ENCODE data around the gene SULT1E1. TPM values are rescaled to one million over a fixed set of nuclear protein-coding genes. Genes with fewer than 3 reads are reported as not detected.

Gene SULT1E1
- total RNA-seq, 4 donors from 2014 or later = not detected

DNA sequence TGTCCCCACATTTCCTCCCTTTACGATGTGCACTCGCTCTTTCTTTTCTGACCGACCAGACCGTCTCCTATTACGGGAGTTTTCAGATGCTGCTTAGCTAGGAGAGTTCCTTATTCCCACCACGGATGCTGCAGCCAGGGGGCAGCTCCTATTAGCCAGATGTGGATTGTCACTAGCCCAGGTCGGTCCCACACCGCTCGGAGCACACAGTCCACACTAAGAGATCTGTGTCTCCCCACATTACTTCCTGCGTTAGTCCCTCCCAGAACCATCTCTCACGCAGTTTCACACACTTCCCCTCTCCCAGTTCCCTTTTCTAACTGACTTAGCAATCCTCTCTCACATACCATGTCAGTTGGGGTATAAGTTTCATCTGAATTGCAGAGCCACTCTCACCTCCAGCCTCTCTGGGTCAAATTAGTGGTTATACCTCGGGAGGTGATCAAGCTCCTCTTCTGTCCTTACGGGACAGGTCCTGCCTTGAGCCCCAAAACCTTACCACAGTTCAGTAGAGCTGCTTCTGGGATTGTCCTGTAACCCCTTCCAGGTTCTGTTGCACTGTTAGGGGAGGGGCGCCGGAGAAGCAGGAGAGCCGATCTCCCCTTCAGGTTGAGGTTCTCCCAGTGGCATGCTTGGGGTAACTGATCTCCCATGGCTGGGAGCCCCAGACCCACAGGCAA lies 28.2 kb downstream of the SULT1E1 start:
- H3K4me1 ChIP-seq = peaks cover 0 to 4% (median 0%) of the 10 kb centered on the region in 4 donors
- no peak for DNase-seq (ENCODE audit: extremely low spot score)
- no peaks in the 10 kb centered on the region for H3K36me3 ChIP-seq
- H3K4me3 ChIP-seq = no peak overlapping the region
- H3K9me3 ChIP-seq = no peaks in the 10 kb centered on the region
- no peak for TF ChIP-seq CTCF (IDR thresholded peaks at IDR 0.05)
- no peak for TF ChIP-seq EP300 (IDR thresholded peaks at IDR 0.05)
- TF ChIP-seq POLR2AphosphoS5 (IDR thresholded peaks at IDR 0.05) = no peak
- TF ChIP-seq POLR2A (IDR thresholded peaks at IDR 0.05; ENCODE audit: low read depth) = no peak
- no peak overlapping the region for H3K27ac ChIP-seq (replicated peaks in 1 of 4)
- intact Hi-C loops (cut with DNase I) = no loop called here
- H3K27me3 ChIP-seq = no peaks in the 10 kb centered on the region
- 66% methylated on average over 13 of the region's 16 CpGs for WGBS

DNA sequence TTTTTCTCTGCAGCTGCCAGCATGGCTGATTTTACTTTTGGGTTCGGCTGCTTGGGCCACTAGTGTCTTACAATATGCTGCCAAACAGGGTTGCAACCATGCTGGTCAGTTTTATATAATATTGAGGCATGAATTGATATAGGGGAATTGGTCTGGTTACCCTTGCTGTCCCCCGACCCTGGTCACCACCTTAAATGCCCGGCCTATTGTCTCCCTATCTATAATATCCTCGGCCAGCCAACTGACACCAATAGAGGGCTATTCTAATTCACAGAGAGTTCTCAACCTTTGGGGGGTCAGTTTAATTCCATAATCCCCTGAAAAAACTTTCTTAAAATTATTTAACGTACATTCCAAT lies 28.7 kb downstream of the SULT1E1 start:
- 79% methylated on average over 5 of the region's 5 CpGs for WGBS

GRCh38 chr4:69830560-69831269 lies 29.2 kb downstream of the SULT1E1 start:
- Histone ChIP-seq H3K4me1 (peaks cover 0 to 4% (median 0%) of the 10 kb centered on the region in 4 donors), H3K9me3 (no peaks in the 10 kb centered on the region), H3K4me3 (no peak overlapping the region), H3K27ac (replicated peaks in 1 of 4) (no peak overlapping the region), H3K27me3 (no peaks in the 10 kb centered on the region), H3K36me3 (no peaks in the 10 kb centered on the region)
- intact Hi-C loops (cut with DNase I) = no loop called here
- TF ChIP-seq EP300 (IDR thresholded peaks at IDR 0.05) = no peak
- TF ChIP-seq POLR2AphosphoS5 (IDR thresholded peaks at IDR 0.05) = no peak
- TF ChIP-seq POLR2A (IDR thresholded peaks at IDR 0.05; ENCODE audit: low read depth) = no peak
- no peak for TF ChIP-seq CTCF (IDR thresholded peaks at IDR 0.05)
- 49% methylated on average over 6 of the region's 6 CpGs for WGBS
- no peak for DNase-seq (ENCODE audit: extremely low spot score)

More for the DNA sequence above, 28.7 kb downstream of the SULT1E1 start:
- H3K4me1 ChIP-seq = peaks cover 0 to 4% (median 0%) of the 10 kb centered on the region in 4 donors
- H3K9me3 ChIP-seq = no peaks in the 10 kb centered on the region
- H3K36me3 ChIP-seq = no peaks in the 10 kb centered on the region
- H3K27ac ChIP-seq (replicated peaks in 1 of 4) = no peak overlapping the region
- no peaks in the 10 kb centered on the region for H3K27me3 ChIP-seq
- DNase-seq (ENCODE audit: extremely low spot score) = no peak
- no peak overlapping the region for H3K4me3 ChIP-seq
- TF ChIP-seq POLR2A (IDR thresholded peaks at IDR 0.05; ENCODE audit: low read depth) (no peak), EP300 (IDR thresholded peaks at IDR 0.05) (no peak), CTCF (IDR thresholded peaks at IDR 0.05) (no peak), POLR2AphosphoS5 (IDR thresholded peaks at IDR 0.05) (no peak)
- intact Hi-C loops (cut with DNase I) = no loop called here

- no peak overlapping the region for H3K4me3 ChIP-seq
- intact Hi-C loops (cut with DNase I) = no loop called here
- WGBS = 74% methylated on average over 2 of the region's 2 CpGs
These were observed 29.8 kb downstream of the SULT1E1 start for GRCh38 chr4:69830192-69830559.

More at GRCh38 chr4:69830192-69830559, 29.8 kb downstream of the SULT1E1 start:
- no peak for DNase-seq (ENCODE audit: extremely low spot score)
- H3K36me3 ChIP-seq = no peaks in the 10 kb centered on the region
- no peak for TF ChIP-seq POLR2AphosphoS5 (IDR thresholded peaks at IDR 0.05)
- no peak for TF ChIP-seq EP300 (IDR thresholded peaks at IDR 0.05)
- TF ChIP-seq CTCF (IDR thresholded peaks at IDR 0.05) = no peak
- TF ChIP-seq POLR2A (IDR thresholded peaks at IDR 0.05; ENCODE audit: low read depth) = no peak
- no peak overlapping the region for H3K27ac ChIP-seq (replicated peaks in 1 of 4)
- no peaks in the 10 kb centered on the region for H3K27me3 ChIP-seq
- H3K9me3 ChIP-seq = no peaks in the 10 kb centered on the region
- H3K4me1 ChIP-seq = peaks cover 0 to 4% (median 0%) of the 10 kb centered on the region in 4 donors
